Measurements from ENCODE around the gene PELI1.

DNA sequence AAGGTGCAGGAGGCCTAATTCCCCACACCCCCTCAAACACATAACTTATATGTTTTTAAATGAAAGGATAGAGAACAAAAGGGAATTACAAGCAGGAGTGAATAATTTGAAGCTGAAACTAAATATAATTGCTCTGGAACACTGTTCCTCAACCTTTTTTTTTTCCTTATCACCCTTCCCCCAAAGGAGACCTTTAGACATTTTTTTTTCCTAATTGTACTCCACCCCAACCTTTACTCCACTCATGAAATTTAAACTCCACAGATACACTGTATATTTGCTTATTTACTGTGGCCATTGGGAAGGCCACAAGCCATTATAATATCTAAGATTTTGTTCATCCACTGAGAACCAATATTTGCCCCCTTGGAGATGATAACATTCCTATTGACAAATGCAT lies 45.4 kb upstream of the PELI1 start:
- TF ChIP-seq POLR2A (IDR thresholded peaks at IDR 0.05; ENCODE audit: low read depth, low read length), result no peak
- TF ChIP-seq, protein P1, sequence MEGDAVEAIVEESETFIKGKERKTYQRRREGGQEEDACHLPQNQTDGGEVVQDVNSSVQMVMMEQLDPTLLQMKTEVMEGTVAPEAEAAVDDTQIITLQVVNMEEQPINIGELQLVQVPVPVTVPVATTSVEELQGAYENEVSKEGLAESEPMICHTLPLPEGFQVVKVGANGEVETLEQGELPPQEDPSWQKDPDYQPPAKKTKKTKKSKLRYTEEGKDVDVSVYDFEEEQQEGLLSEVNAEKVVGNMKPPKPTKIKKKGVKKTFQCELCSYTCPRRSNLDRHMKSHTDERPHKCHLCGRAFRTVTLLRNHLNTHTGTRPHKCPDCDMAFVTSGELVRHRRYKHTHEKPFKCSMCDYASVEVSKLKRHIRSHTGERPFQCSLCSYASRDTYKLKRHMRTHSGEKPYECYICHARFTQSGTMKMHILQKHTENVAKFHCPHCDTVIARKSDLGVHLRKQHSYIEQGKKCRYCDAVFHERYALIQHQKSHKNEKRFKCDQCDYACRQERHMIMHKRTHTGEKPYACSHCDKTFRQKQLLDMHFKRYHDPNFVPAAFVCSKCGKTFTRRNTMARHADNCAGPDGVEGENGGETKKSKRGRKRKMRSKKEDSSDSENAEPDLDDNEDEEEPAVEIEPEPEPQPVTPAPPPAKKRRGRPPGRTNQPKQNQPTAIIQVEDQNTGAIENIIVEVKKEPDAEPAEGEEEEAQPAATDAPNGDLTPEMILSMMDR (IDR thresholded peaks at IDR 0.05; ENCODE audit: extremely low read depth in 1 of 2, insufficient read depth in 1 of 2, low read depth in 1 of 2, low read length in 2 of 2), result no peak
- no peak for TF ChIP-seq JUN (IDR thresholded peaks at IDR 0.05; ENCODE audit: borderline replicate concordance, insufficient read depth, insufficient read length, low read depth)
- TF ChIP-seq POLR2AphosphoS5 (IDR thresholded peaks at IDR 0.05; ENCODE audit: insufficient read depth, low read depth, low read length), result no peak
- no peak for TF ChIP-seq EZH2 (IDR thresholded peaks at IDR 0.05; ENCODE audit: borderline replicate concordance, low read depth, low read length, severe bottlenecking)
- TF ChIP-seq FOS (IDR thresholded peaks at IDR 0.05; ENCODE audit: borderline replicate concordance, insufficient read depth, low read length), result no peak
- TF ChIP-seq, protein P2, sequence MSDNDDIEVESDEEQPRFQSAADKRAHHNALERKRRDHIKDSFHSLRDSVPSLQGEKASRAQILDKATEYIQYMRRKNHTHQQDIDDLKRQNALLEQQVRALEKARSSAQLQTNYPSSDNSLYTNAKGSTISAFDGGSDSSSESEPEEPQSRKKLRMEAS (IDR thresholded peaks at IDR 0.05; ENCODE audit: insufficient read depth, insufficient read length), result no peak
- no peak for TF ChIP-seq MYC (IDR thresholded peaks at IDR 0.05; ENCODE audit: low read depth, low read length)
